Adrenal gland (tissue), 12 donors: ENCODE results near the gene MTG2. TPM values are rescaled to one million over a fixed set of nuclear protein-coding genes. Genes with fewer than 3 reads are reported as not detected.

Experiments
- DNase-seq, 7 donors: peaks; one replicate each; pipeline ENCODE4 v3.0.0-alpha.2; 2019 to 2020
- H3K27ac ChIP-seq, 5 donors: fragments of 200-600 bp; sonication (generic) in 4 of 5; 1 replicate in 3 of 5; 2 replicates in 2 of 5; pipeline versions ENCODE4 v1.5.1 to v1.8.0; 2016 to 2020; ENCODE audit warnings: mild to moderate bottlenecking in 1 of 5
- H3K27me3 ChIP-seq: fragments of 200-600 bp; 2 replicates; pipeline ENCODE4 v1.8.0; 2021
- H3K36me3 ChIP-seq, 2 donors: fragments of 200-600 bp; replicated peaks in 1 of 2; 1 replicate in 1 of 2; 2 replicates in 1 of 2; pipeline versions ENCODE4 v1.5.1 to v1.8.0; 2018 to 2022
- H3K4me1 ChIP-seq, 2 donors: fragments of 200-600 bp; replicated peaks in 1 of 2; 1 replicate in 1 of 2; 2 replicates in 1 of 2; pipeline versions ENCODE4 v1.5.1 to v1.8.0; 2018 to 2021
- H3K4me3 ChIP-seq, 4 donors: fragments of 200-600 bp; sonication (generic) in 3 of 4; one replicate each; pipeline ENCODE4 v1.5.1; 2016 to 2018
- H3K9me3 ChIP-seq, 3 donors: fragments of 200-600 bp; sonication (generic) in 1 of 3; replicated peaks in 1 of 3; 1 replicate in 2 of 3; 2 replicates in 1 of 3; pipeline versions ENCODE4 v1.5.1 to v1.8.0; 2016 to 2021
- CTCF ChIP-seq, 6 experiments: fragments of 450-650 bp in 4 of 6; fragments of 200-600 bp in 2 of 6; sonication (generic) in 1 of 6; IDR thresholded peaks; 1 replicate in 5 of 6; 2 replicates in 1 of 6; pipeline versions ENCODE4 v1.5.1 to v1.8.0; 2016 to 2021; ENCODE audit warnings: antibody characterized with exemption in 6 of 6, mild to moderate bottlenecking in 2 of 6, moderate library complexity in 1 of 6
- POLR2A ChIP-seq, 2 donors: fragments of 450-650 bp; IDR thresholded peaks; one replicate each; pipeline ENCODE4 v1.6.1; 2017; ENCODE audit warnings: antibody characterized with exemption in 2 of 2, mild to moderate bottlenecking in 2 of 2, moderate library complexity in 1 of 2
- WGBS, 4 donors: extraction: QIAGEN DNeasy Blood & Tissue Kit in 2 of 4; methylation state at CpG; one replicate each; pipeline versions ENCODE4 v1.1.5 to v1.1.7; 2013 to 2017; 5-methylcytosine and 5-hydroxymethylcytosine counted together
- intact Hi-C, 2 donors: fragments of 100-400 bp; cut with DNase I; formaldehyde crosslinking; loops; one replicate each; pipeline versions ENCODE4 v1.14.1 to v1.15.0; 2022 to 2023
- polyA plus RNA-seq, 3 donors: library from polyadenylated mRNA; stranded (reverse); fragments of 200-250 nt in 2 of 3; fragments of 350-450 nt in 1 of 3; fragmentation: Illumina TruSeq in 1 of 3; extraction: RNeasy Lipid Tissue Mini Kit (QIAGEN cat#74804) in 1 of 3; gene quantifications; one replicate each; pipeline ENCODE4 v1.2.3, GENCODE V29; 2013 to 2014
- total RNA-seq, 9 donors: library from RNA; depleted of rRNA in 4 of 9; stranded (reverse); fragments of >200 nt in 4 of 9; fragments of 120-200 nt in 1 of 9; fragmentation: NEBNext Ultra II Directional in 1 of 9; extraction: Animal tissue kit (Norgen Biotek cat#: 25700) in 1 of 9; gene quantifications; one replicate each; pipeline versions ENCODE4 v1.1.0 to v1.2.4, GENCODE V29; 2013 to 2023
- donor health status: healthy with polysubstance abuse.
- donor health status: Bipolar disorder and iron deficiency.
- donor health status: DM: yes; HTN: yes; CAD: no.
- donor health status: DM: no; HTN: no; CAD: no.
- donor health status: DM: no; HTN: no; CAD: no.
- donor health status: DM: yes; HTN: yes; CAD: no.

MTG2 gene
- total and polyA plus RNA-seq, 12 donors, result 11.5 to 90.4 (median 47.2) TPM

DNA sequence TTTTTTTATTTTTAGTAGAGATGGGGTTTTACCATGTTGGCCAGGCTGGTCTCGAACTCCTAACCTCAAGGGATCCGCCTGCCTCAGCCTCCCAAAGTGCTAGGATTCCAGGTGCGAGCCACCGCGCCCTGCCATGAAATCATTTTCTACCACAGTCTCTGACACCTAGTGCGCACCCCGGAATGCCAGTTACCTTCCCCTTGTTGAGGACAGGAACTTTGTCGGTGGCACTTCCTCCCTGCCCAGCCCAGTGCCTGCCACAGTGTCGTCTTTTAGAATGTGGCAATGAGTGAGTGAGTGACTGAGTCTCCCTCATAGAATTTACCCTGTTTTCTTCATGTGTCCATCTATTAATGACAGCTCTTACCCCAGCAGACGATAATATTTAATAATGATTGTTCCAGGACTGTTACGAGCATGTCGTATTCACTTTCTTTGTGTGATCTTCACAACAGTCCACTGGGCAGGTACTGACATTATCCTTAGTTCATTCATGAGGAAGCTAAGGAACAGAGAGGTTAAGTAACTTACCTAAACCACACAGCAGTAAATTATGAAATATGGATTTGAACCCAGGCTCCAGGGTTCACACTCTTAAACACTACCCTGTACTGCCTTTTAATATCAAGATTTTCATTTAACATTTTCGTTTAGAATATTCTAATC is 57.3 kb downstream of the MTG2 start:
- Histone ChIP-seq H3K9me3 (no peaks in the 10 kb centered on the region), H3K27me3 (no peaks in the 10 kb centered on the region), H3K4me1 (peaks cover 6 to 31% of the 10 kb centered on the region in 2 donors), H3K36me3 (peaks cover 0 to 3% of the 10 kb centered on the region in 2 donors), H3K27ac (no peak overlapping the region), H3K4me3 (no peak overlapping the region)
- WGBS, 4 donors, result 81 to 88% (median 86%) methylated on average over 13 of the region's 13 CpGs
- TF ChIP-seq POLR2A (IDR thresholded peaks at IDR 0.05) (no peak), CTCF (IDR thresholded peaks at IDR 0.05) (no peak)
- no peak for DNase-seq
- intact Hi-C loops, result no loop called here

DNA sequence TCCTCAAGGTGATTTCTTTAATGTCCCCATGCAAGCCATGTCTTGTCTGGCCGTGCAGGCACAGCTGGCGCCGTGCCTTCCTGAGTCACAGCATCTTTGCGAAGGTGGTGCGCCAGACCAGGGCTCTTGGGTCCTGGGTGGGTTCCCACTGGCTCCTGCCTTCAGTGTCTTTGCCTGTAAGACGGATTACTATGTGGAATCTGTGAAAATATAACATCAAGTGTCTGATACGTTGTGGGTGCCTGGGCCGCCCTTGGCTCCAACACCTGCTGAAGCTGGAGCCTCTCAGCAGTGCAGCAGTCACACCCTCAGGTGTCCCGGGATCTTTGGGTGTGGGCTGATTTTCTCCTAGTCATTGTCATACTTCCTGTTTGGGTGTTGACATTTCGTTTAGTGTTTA is 58.7 kb downstream of the MTG2 start:
- intact Hi-C loops, result no loop called here
- Histone ChIP-seq H3K27ac (no peak overlapping the region), H3K36me3 (peaks cover 0 to 3% of the 10 kb centered on the region in 2 donors), H3K9me3 (no peaks in the 10 kb centered on the region), H3K4me1 (peaks cover 9 to 37% of the 10 kb centered on the region in 2 donors), H3K27me3 (no peaks in the 10 kb centered on the region), H3K4me3 (no peak overlapping the region)
- TF ChIP-seq POLR2A (IDR thresholded peaks at IDR 0.05) (no peak), CTCF (IDR thresholded peaks at IDR 0.05) (no peak)
- 78 to 83% (median 80%) methylated on average over 10 of the region's 10 CpGs for WGBS, 4 donors
- no peak for DNase-seq

DNA sequence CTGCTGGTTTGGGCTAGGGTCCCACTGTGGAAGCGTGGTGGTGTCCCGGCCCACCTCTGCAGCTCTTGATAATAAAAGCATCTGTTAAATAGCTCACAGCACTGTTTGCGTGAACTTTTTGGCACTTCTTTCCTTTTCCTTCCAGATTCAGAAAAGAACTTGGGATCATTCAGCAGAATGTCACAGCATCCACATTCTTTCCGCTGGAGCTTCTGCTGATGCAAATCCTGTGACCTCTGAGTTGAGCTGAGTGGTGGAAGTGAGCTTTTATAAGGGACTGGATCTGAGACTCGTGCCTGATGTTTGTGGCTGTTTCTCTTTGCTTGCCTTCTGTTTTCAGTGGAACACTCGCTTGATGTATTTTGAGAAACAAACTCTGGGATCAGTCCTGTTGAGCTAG is 59.3 kb downstream of the MTG2 start:
- peaks cover 14 to 40% of the 10 kb centered on the region in 2 donors for H3K4me1 ChIP-seq
- H3K9me3 ChIP-seq, result no peaks in the 10 kb centered on the region
- 68 to 77% (median 75%) methylated on average over 6 of the region's 6 CpGs for WGBS, 4 donors
- DNase-seq, result no peak
- H3K4me3 ChIP-seq, result no peak overlapping the region
- intact Hi-C loops, result no loop called here
- TF ChIP-seq CTCF (IDR thresholded peaks at IDR 0.05), result no peak
- no peak for TF ChIP-seq POLR2A (IDR thresholded peaks at IDR 0.05)
- no peaks in the 10 kb centered on the region for H3K27me3 ChIP-seq
- H3K36me3 ChIP-seq, result peaks cover 0 to 3% of the 10 kb centered on the region in 2 donors
- peak overlapping the region in 2 of 5 donors; percentile 4 to 32 for H3K27ac ChIP-seq

DNA sequence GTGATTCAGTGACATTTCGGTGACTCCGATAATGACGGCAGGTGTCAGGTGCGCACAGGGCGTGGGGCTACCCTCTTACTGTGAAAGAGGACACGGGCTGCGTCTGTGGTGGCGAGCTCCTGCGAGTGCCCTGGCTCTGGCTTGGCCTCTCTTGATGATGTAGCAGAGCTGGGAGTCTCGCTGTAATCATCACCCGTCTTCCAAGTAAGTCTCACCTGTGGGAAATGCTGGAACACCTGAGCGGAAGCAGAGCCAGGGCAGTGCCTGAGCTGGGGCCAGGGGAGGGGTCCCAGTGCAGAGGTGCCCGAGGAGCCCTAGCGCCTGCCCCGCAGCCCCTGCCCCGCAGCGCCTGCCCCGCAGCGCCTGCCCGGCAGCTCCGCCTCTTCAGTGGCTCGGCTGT is 60.3 kb downstream of the MTG2 start:
- intact Hi-C loops, result no loop called here
- Histone ChIP-seq H3K4me1 (peaks cover 14 to 35% of the 10 kb centered on the region in 2 donors), H3K36me3 (peaks cover 0 to 3% of the 10 kb centered on the region in 2 donors), H3K27ac (no peak overlapping the region), H3K4me3 (no peak overlapping the region), H3K27me3 (no peaks in the 10 kb centered on the region), H3K9me3 (no peaks in the 10 kb centered on the region)
- WGBS, 4 donors, result 86 to 93% (median 88%) methylated on average over 13 to 22 of the region's 22 CpGs
- DNase-seq, result no peak
- no peak for TF ChIP-seq POLR2A (IDR thresholded peaks at IDR 0.05)
- TF ChIP-seq CTCF (IDR thresholded peaks at IDR 0.05), result no peak
